ENCODE results near the gene CCDC157. TPM values are rescaled to one million over a fixed set of nuclear protein-coding genes. Genes with fewer than 3 reads are reported as not detected.
A peak's percentile ranks its signal among the peaks of the same experiment; 100 is the strongest.

CCDC157 gene
- total RNA-seq, 2 donors from 2014 or later, result 3.1 to 10.5 TPM

- Histone ChIP-seq H3K4me3 (no peak overlapping the region), H3K36me3 (replicated peaks in 1 of 2; ENCODE audit: insufficient read depth in 1 of 2, low read depth in 2 of 2) (no peaks in the 10 kb centered on the region), H3K4me1 (no peaks in the 10 kb centered on the region), H3K27me3 (no peaks in the 10 kb centered on the region), H3K27ac (no peak overlapping the region), H3K9me3 (no peaks in the 10 kb centered on the region)
- intact Hi-C loops (cut with DNase I), result no loop called here
- ATAC-seq, result no peak
- DNase-seq, result peak in 1 of 4 donors; percentile 14
- 43 to 55% methylated on average over 8 of the region's 8 CpGs for WGBS, 2 donors
- TF ChIP-seq POLR2A (IDR thresholded peaks at IDR 0.05) (no peak), CTCF (IDR thresholded peaks at IDR 0.05) (no peak)
Measured at GRCh38 chr22:30372915-30373314, 16.1 kb downstream of the CCDC157 start.

DNA sequence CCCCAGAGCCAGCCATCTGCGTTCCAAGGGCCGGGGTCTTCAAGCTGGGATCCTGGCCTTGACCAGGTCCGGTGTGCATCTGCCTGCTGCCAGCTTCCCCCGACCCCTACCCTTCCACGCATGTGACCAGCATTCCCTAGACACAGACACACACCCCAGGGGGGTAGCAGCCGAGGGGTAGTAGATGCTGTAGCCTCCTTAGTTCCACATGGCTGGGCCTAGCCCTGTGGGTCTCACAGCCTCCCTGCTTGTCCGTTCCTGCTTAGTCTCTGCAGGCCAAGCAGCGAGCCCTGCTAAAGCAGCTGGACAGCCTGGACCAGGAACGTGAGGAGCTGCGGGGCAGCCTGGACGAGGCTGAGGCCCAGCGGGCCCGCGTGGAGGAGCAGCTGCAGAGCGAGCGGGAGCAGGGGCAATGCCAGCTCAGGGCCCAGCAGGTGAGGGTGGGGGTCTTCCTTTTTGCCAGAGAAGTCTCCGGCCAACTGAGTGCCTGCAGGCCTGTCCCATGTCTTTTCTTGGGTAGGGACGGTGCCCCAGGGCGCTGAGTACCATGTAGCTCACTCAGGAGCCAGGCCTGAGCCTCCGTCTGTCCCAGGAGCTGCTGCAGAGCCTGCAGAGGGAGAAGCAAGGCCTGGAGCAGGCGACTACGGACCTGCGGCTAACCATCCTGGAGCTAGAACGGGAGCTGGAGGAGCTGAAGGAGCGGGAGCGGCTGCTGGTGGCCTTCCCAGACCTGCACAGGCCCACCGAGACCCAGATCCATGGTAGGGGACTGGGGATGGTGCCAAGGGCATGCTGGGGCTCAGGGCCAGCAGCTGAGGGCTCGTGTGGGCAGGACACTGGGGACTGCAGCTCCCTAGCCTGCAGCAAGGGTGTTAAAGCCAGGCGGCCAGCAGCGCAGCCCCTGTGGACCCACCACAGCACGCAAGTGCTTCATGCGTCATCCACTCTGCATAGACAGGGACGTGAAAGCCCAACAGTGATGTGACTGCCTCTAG lies 16.8 kb downstream of the CCDC157 start:
- TF ChIP-seq POLR2A (IDR thresholded peaks at IDR 0.05) (no peak), CTCF (IDR thresholded peaks at IDR 0.05) (no peak)
- H3K27ac ChIP-seq, result no peak overlapping the region
- DNase-seq (no peak), ATAC-seq (no peak)
- H3K4me3 ChIP-seq, result no peak overlapping the region
- H3K4me1 ChIP-seq, result no peaks in the 10 kb centered on the region
- WGBS, 2 donors, result 79 to 80% methylated on average over 27 to 29 of the region's 33 CpGs
- H3K9me3 ChIP-seq, result no peaks in the 10 kb centered on the region
- no peaks in the 10 kb centered on the region for H3K36me3 ChIP-seq (replicated peaks in 1 of 2; ENCODE audit: insufficient read depth in 1 of 2, low read depth in 2 of 2)
- intact Hi-C loops (cut with DNase I), result no loop called here
- H3K27me3 ChIP-seq, result no peaks in the 10 kb centered on the region

- no peaks in the 10 kb centered on the region for H3K36me3 ChIP-seq (replicated peaks in 1 of 2; ENCODE audit: insufficient read depth in 1 of 2, low read depth in 2 of 2)
- TF ChIP-seq POLR2A (IDR thresholded peaks at IDR 0.05) (no peak), CTCF (IDR thresholded peaks at IDR 0.05) (no peak)
- intact Hi-C loops (cut with DNase I), result no loop called here
- no peak overlapping the region for H3K4me3 ChIP-seq
- H3K9me3 ChIP-seq, result no peaks in the 10 kb centered on the region
- H3K27me3 ChIP-seq, result no peaks in the 10 kb centered on the region
- DNase-seq (no peak), ATAC-seq (no peak)
- H3K4me1 ChIP-seq, result no peaks in the 10 kb centered on the region
- WGBS, 2 donors, result 94% methylated on average over 12 to 13 of the region's 13 CpGs
- H3K27ac ChIP-seq, result no peak overlapping the region
Measured at GRCh38 chr22:30375312-30375849, 18.6 kb downstream of the CCDC157 start.

DNA sequence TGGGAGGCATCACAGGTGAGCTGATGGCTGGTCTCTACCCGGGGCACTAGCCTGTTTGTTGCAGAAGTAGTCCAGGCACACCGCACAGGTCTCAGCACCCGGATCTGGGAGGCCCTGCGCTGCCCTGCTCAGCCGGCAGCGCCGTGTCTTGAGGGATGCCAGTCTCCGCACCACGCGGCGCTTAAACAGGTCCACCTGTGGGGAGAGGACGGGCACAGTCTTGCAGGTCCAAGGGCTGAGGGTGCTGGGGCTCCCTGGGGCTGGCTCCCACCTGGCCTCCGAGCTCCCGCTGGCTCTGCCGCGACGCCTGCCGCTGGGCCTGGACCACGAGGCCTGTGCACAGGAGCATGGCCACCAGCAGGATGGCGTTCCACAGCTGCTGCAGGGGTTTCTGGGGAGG lies 23.2 kb downstream of the CCDC157 start:
- H3K4me1 ChIP-seq, result no peaks in the 10 kb centered on the region
- WGBS, 2 donors, result 60% methylated on average over 1 of the region's 20 CpGs; no CpG with 5 or more reads in 1 of the 2 donors
- ATAC-seq (no peak), DNase-seq (no peak)
- no peaks in the 10 kb centered on the region for H3K36me3 ChIP-seq (replicated peaks in 1 of 2; ENCODE audit: insufficient read depth in 1 of 2, low read depth in 2 of 2)
- intact Hi-C loops (cut with DNase I), result loop anchor here (10.0 kb wide), 1 partner anchor 265 kb away; no protein-coding TSS in a partner anchor
- H3K4me3 ChIP-seq, result no peak overlapping the region
- no peaks in the 10 kb centered on the region for H3K9me3 ChIP-seq
- TF ChIP-seq CTCF (IDR thresholded peaks at IDR 0.05) (no peak), POLR2A (IDR thresholded peaks at IDR 0.05) (no peak)
- H3K27ac ChIP-seq, result no peak overlapping the region
- H3K27me3 ChIP-seq, result no peaks in the 10 kb centered on the region
